Measurements from ENCODE around the gene BACE2.
"Not testable (repeated sequence)": the region's sequence is repeated elsewhere in the genome, so short reads cannot be mapped to it uniquely, and the experiment has no call there.

Gene BACE2

GRCh38 chr21:41215856-41216408 is 48.0 kb downstream of the BACE2 start:
- DNase-seq (ENCODE audit: low read depth): no peak

- no peak for DNase-seq (ENCODE audit: low read depth)
These were observed 48.5 kb downstream of the BACE2 start for GRCh38 chr21:41216486-41216885.

GRCh38 chr21:41217671-41218385 is 49.9 kb downstream of the BACE2 start:
- no peak for DNase-seq (ENCODE audit: low read depth)

GRCh38 chr21:41219498-41220207 is 51.7 kb downstream of the BACE2 start:
- no peak for DNase-seq (ENCODE audit: low read depth)

- DNase-seq (ENCODE audit: low read depth): no peak
These were observed 52.3 kb downstream of the BACE2 start for GRCh38 chr21:41220208-41220733.

- DNase-seq (ENCODE audit: low read depth): no peak
These were observed 54.5 kb downstream of the BACE2 start for GRCh38 chr21:41222247-41223068.

- DNase-seq (ENCODE audit: low read depth): no peak
These were observed 58.9 kb downstream of the BACE2 start for GRCh38 chr21:41226853-41227252.

GRCh38 chr21:41227357-41228005 is 59.5 kb downstream of the BACE2 start:
- no peak for DNase-seq (ENCODE audit: low read depth)

GRCh38 chr21:41228006-41228370 is 60.0 kb downstream of the BACE2 start:
- no peak for DNase-seq (ENCODE audit: low read depth)

GRCh38 chr21:41228492-41228891 is 60.5 kb downstream of the BACE2 start:
- no peak for DNase-seq (ENCODE audit: low read depth)

- DNase-seq (ENCODE audit: low read depth): no peak
These were observed 61.0 kb downstream of the BACE2 start for GRCh38 chr21:41228958-41229357.

GRCh38 chr21:41229509-41230248 is 61.7 kb downstream of the BACE2 start:
- DNase-seq (ENCODE audit: low read depth): no peak

- DNase-seq (ENCODE audit: low read depth): no peak
These were observed 62.5 kb downstream of the BACE2 start for GRCh38 chr21:41230497-41230896.

GRCh38 chr21:41231060-41231459 is 63.1 kb downstream of the BACE2 start:
- DNase-seq (ENCODE audit: low read depth): no peak

- DNase-seq (ENCODE audit: low read depth): no peak
These were observed 64.1 kb downstream of the BACE2 start for GRCh38 chr21:41232013-41232412.

GRCh38 chr21:41233916-41234315 is 66.0 kb downstream of the BACE2 start:
- no peak for DNase-seq (ENCODE audit: low read depth)

- DNase-seq (ENCODE audit: low read depth): no peak
These were observed 66.6 kb downstream of the BACE2 start for GRCh38 chr21:41234569-41234968.

- DNase-seq (ENCODE audit: low read depth): no peak
These were observed 67.2 kb downstream of the BACE2 start for GRCh38 chr21:41235201-41235600.

GRCh38 chr21:41236352-41236973 is 68.5 kb downstream of the BACE2 start:
- no peak for DNase-seq (ENCODE audit: low read depth)

GRCh38 chr21:41238081-41238796 is 70.3 kb downstream of the BACE2 start:
- DNase-seq (ENCODE audit: low read depth): not testable (repeated sequence)
